Right lobe of liver (tissue), 4 donors: ENCODE results near the gene SHKBP1.

ENCODE experiments used
- POLR2A ChIP-seq: fragments of 450-650 bp; IDR thresholded peaks from one replicate; pipeline ENCODE4 v1.6.1; 2017; ENCODE audit warnings: antibody characterized with exemption, mild to moderate bottlenecking
- TF ChIP-seq, protein P1 (sequence below), 4 donors: fragments of 200-600 bp in 3 of 4; fragments of 450-650 bp in 1 of 4; IDR thresholded peaks; one replicate each; pipeline versions ENCODE4 v1.5.1 to v1.8.0; 2016 to 2022; ENCODE audit warnings: antibody characterized with exemption in 4 of 4, mild to moderate bottlenecking in 2 of 4
- donor health status: DM: no; HTN: no; CAD: no.
- donor health status: DM: no; HTN: no; CAD: no.
- donor health status: DM: no; HTN: yes; CAD: no.

DNA sequence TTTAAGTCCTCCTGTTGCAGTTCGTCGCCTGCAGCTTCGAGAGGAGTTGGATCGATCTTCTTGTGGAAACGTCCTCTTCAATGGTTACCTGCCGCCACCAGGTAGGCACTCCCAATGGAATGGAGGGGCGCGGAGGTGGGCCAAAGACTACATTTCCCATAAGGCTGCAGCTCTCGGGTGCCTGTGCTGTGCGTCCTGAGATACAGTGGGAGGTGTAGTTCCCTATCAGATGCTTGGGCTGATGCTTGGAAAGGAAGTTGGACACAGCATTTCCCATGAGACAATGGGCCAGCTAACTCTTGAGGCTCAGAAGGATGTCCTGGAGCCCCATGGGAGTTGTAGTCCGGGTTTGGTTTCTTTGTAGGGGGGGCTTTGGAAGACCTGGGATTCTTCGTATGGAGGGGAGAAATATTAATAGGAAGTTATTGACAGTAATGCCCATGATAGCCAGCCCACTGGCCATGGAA, 1.8 kb downstream of the SHKBP1 start:
- TF ChIP-seq POLR2A: no peak
- TF ChIP-seq, protein P1, sequence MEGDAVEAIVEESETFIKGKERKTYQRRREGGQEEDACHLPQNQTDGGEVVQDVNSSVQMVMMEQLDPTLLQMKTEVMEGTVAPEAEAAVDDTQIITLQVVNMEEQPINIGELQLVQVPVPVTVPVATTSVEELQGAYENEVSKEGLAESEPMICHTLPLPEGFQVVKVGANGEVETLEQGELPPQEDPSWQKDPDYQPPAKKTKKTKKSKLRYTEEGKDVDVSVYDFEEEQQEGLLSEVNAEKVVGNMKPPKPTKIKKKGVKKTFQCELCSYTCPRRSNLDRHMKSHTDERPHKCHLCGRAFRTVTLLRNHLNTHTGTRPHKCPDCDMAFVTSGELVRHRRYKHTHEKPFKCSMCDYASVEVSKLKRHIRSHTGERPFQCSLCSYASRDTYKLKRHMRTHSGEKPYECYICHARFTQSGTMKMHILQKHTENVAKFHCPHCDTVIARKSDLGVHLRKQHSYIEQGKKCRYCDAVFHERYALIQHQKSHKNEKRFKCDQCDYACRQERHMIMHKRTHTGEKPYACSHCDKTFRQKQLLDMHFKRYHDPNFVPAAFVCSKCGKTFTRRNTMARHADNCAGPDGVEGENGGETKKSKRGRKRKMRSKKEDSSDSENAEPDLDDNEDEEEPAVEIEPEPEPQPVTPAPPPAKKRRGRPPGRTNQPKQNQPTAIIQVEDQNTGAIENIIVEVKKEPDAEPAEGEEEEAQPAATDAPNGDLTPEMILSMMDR (IDR thresholded peaks at IDR 0.05): no peak
